Suprapubic skin (tissue), 3 donors: ENCODE data around the gene UXS1.

ENCODE experiments used
- POLR2A ChIP-seq, 2 donors: fragments of 450-650 bp; IDR thresholded peaks; one replicate each; pipeline ENCODE4 v1.6.1; 2017; ENCODE audit warnings: antibody characterized with exemption in 2 of 2, mild to moderate bottlenecking in 2 of 2, moderate library complexity in 2 of 2
- TF ChIP-seq, protein P1 (sequence below), 2 donors: fragments of 200-600 bp in 1 of 2; fragments of 450-650 bp in 1 of 2; sonication (generic) in 1 of 2; IDR thresholded peaks; one replicate each; pipeline ENCODE4 v1.5.1; 2016 to 2019; ENCODE audit warnings: antibody characterized with exemption in 2 of 2, mild to moderate bottlenecking in 1 of 2, moderate library complexity in 1 of 2

GRCh38 chr2:106140113-106140512, 54.0 kb downstream of the UXS1 start:
- no peak for TF ChIP-seq POLR2A (IDR thresholded peaks at IDR 0.05)
- TF ChIP-seq, protein P1, sequence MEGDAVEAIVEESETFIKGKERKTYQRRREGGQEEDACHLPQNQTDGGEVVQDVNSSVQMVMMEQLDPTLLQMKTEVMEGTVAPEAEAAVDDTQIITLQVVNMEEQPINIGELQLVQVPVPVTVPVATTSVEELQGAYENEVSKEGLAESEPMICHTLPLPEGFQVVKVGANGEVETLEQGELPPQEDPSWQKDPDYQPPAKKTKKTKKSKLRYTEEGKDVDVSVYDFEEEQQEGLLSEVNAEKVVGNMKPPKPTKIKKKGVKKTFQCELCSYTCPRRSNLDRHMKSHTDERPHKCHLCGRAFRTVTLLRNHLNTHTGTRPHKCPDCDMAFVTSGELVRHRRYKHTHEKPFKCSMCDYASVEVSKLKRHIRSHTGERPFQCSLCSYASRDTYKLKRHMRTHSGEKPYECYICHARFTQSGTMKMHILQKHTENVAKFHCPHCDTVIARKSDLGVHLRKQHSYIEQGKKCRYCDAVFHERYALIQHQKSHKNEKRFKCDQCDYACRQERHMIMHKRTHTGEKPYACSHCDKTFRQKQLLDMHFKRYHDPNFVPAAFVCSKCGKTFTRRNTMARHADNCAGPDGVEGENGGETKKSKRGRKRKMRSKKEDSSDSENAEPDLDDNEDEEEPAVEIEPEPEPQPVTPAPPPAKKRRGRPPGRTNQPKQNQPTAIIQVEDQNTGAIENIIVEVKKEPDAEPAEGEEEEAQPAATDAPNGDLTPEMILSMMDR (IDR thresholded peaks at IDR 0.05), result no peak
